Parathyroid adenoma (tissue), 2 donors: ENCODE measurements around the gene HMCN1.

ENCODE experiments used
- H2AFZ ChIP-seq: fragments of 300-600 bp; sonication (generic); one replicate; pipeline ENCODE4 v1.7.0; 2017; ENCODE audit warnings: antibody characterized with exemption, mild to moderate bottlenecking
- H3K27ac ChIP-seq: fragments of 300-600 bp; sonication (generic); one replicate; pipeline ENCODE4 v1.7.0; 2017
- H3K27me3 ChIP-seq: fragments of 300-600 bp; sonication (generic); one replicate; pipeline ENCODE4 v1.7.0; 2017; ENCODE audit warnings: low read length; ENCODE audit not compliant: control insufficient read depth, insufficient read depth
- H3K36me3 ChIP-seq: fragments of 300-600 bp; sonication (generic); one replicate; pipeline ENCODE4 v1.7.0; 2017; ENCODE audit warnings: low read length; ENCODE audit not compliant: control insufficient read depth, insufficient read depth
- H3K4me1 ChIP-seq: fragments of 300-600 bp; sonication (generic); one replicate; pipeline ENCODE4 v1.7.0; 2017; ENCODE audit warnings: control low read depth
- H3K4me2 ChIP-seq: fragments of 300-600 bp; sonication (generic); one replicate; pipeline ENCODE4 v1.7.0; 2017; ENCODE audit warnings: low read length
- H3K4me3 ChIP-seq: fragments of 300-600 bp; sonication (generic); one replicate; pipeline ENCODE4 v1.7.0; 2017; ENCODE audit warnings: low read depth, low read length
- H3K79me2 ChIP-seq: fragments of 300-600 bp; sonication (generic); one replicate; pipeline ENCODE4 v1.7.0; 2017; ENCODE audit warnings: control low read depth
- H3K9ac ChIP-seq: fragments of 300-600 bp; sonication (generic); one replicate; pipeline ENCODE4 v1.7.0; 2017; ENCODE audit warnings: mild to moderate bottlenecking
- H3K9me3 ChIP-seq: fragments of 300-600 bp; sonication (generic); one replicate; pipeline ENCODE4 v1.7.0; 2017; ENCODE audit warnings: low read length; ENCODE audit not compliant: control insufficient read depth
- CTCF ChIP-seq: fragments of 300-600 bp; sonication (generic); IDR thresholded peaks from one replicate; pipeline ENCODE4 v1.7.0; 2017; ENCODE audit warnings: antibody characterized with exemption, mild to moderate bottlenecking
- donor health status: primary hyperparathyroidism.

Gene HMCN1

GRCh38 chr1:186212568-186213224 lies 478.5 kb downstream of the HMCN1 start:
- Histone ChIP-seq H3K27me3 (no peaks in the 10 kb centered on the region), H3K27ac (no peak overlapping the region), H3K4me2 (no peak overlapping the region), H3K4me1 (no peaks in the 10 kb centered on the region), H2AFZ (no peak overlapping the region), H3K9me3 (no peaks in the 10 kb centered on the region), H3K79me2 (no peaks in the 10 kb centered on the region), H3K4me3 (no peak overlapping the region), H3K36me3 (no peaks in the 10 kb centered on the region), H3K9ac (no peak overlapping the region)
- TF ChIP-seq CTCF = peak; percentile 61

GRCh38 chr1:186213225-186213607 lies 479.0 kb downstream of the HMCN1 start:
- Histone ChIP-seq H3K9ac (no peak overlapping the region), H3K9me3 (no peaks in the 10 kb centered on the region), H2AFZ (no peak overlapping the region), H3K36me3 (no peaks in the 10 kb centered on the region), H3K4me1 (no peaks in the 10 kb centered on the region), H3K4me3 (no peak overlapping the region), H3K27ac (no peak overlapping the region), H3K79me2 (no peaks in the 10 kb centered on the region), H3K4me2 (no peak overlapping the region), H3K27me3 (no peaks in the 10 kb centered on the region)
- TF ChIP-seq CTCF = no peak

GRCh38 chr1:186214791-186215190 lies 480.6 kb downstream of the HMCN1 start:
- Histone ChIP-seq H2AFZ (no peak overlapping the region), H3K9ac (no peak overlapping the region), H3K4me2 (no peak overlapping the region), H3K27ac (no peak overlapping the region), H3K27me3 (no peaks in the 10 kb centered on the region), H3K4me1 (no peaks in the 10 kb centered on the region), H3K4me3 (no peak overlapping the region), H3K9me3 (no peaks in the 10 kb centered on the region), H3K79me2 (no peaks in the 10 kb centered on the region), H3K36me3 (no peaks in the 10 kb centered on the region)
- no peak for TF ChIP-seq CTCF

DNA sequence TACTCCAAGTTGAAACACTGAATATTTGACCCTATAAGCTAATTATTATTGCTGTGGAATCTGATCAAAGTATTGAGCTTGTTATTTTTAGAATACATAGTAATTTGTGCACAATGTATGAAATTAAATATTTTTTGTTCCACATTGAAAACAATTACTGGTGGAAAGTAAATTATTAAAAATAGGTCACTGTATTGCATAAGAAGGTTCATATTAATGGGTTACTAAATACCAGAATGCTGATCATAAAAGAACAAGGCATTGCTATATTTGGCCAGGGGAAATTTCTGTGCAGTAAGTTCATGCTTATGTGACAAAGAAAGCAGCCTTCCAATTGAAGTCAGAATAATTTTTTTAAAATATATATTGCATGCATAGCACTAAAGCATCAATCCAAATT lies 481.4 kb downstream of the HMCN1 start:
- Histone ChIP-seq H3K4me1 (no peaks in the 10 kb centered on the region), H2AFZ (no peak overlapping the region), H3K79me2 (no peaks in the 10 kb centered on the region), H3K27ac (no peak overlapping the region), H3K9me3 (no peaks in the 10 kb centered on the region), H3K4me3 (no peak overlapping the region), H3K27me3 (no peaks in the 10 kb centered on the region), H3K4me2 (no peak overlapping the region), H3K9ac (no peak overlapping the region), H3K36me3 (no peaks in the 10 kb centered on the region)
- TF ChIP-seq CTCF = no peak

DNA sequence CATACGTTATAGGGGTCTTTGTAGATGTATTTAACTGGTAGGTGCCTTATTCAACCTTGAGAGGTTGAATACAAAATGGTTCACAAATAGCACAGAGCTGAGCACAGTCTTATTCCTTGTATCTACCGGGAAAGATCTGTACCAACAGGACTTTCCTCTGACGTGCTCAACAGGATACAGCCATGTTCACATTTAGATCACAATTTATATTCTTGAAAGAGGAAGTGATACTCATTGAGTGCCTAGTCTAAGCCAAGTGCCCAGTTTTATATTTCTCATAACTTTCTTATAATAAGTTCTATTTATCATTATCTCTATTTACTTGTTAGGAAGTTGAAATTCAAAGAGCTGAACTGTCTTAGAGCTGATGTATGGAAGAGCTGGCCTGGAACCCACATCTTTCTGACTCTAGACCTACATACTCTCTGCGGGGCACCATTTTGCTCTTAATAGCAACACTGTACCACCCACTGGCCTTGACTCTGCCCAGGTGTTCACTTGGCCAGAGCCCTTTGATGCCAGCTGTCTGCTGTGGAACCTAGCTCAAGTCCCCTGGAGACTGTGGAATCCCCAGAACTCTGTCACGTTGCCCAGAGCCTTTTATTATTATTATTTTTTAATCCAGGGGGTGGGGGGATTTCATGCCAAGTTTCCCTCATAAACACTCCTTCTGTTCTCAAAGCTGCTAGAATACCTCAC lies 484.6 kb downstream of the HMCN1 start:
- Histone ChIP-seq H3K36me3 (no peaks in the 10 kb centered on the region), H3K9me3 (no peaks in the 10 kb centered on the region), H3K79me2 (no peaks in the 10 kb centered on the region), H2AFZ (no peak overlapping the region), H3K4me1 (no peaks in the 10 kb centered on the region), H3K4me2 (no peak overlapping the region), H3K4me3 (no peak overlapping the region), H3K27me3 (no peaks in the 10 kb centered on the region), H3K27ac (no peak overlapping the region), H3K9ac (no peak overlapping the region)
- no peak for TF ChIP-seq CTCF
